ENCODE results near the gene NUP210L.

Gene NUP210L

GRCh38 chr1:153968972-153969371 is 185.9 kb downstream of the NUP210L start:
- no peak overlapping the region for H3K4me3 ChIP-seq (ENCODE audit: low read depth, low read length)
- ChIA-PET POLR2A (interaction anchor here (3.7 kb wide), 1 partner anchor 8 kb away, joined by 44 read pairs; the partner anchor contains the start of gene JTB), CTCF (interaction anchor here (1.1 to 4.8 kb wide), 6 partner anchors 9 to 291 kb away, joined by 3 to 45 read pairs (median 14); partner anchors contain the start of genes DENND4B, JTB, NPR1 and RAB13)
- no peak for TF ChIP-seq CTCF (IDR thresholded peaks at IDR 0.05; ENCODE audit: insufficient read depth, low read length, missing control alignments)
- DNase-seq (ENCODE audit: low read depth, low spot score), result no peak

GRCh38 chr1:153968408-153968807 is 186.5 kb downstream of the NUP210L start:
- no peak for TF ChIP-seq CTCF (IDR thresholded peaks at IDR 0.05; ENCODE audit: insufficient read depth, low read length, missing control alignments)
- DNase-seq (ENCODE audit: low read depth, low spot score), result no peak
- POLR2A ChIA-PET, result interaction anchor here (1.5 to 3.7 kb wide), 4 partner anchors 9 to 341 kb away, joined by 4 to 44 read pairs (median 12); partner anchors contain the start of genes CRTC2, DENND4B, JTB and S100A13
- H3K4me3 ChIP-seq (ENCODE audit: low read depth, low read length), result peak overlapping the region; percentile 73
- CTCF ChIA-PET, result interaction anchor here (1.1 to 4.8 kb wide), 8 partner anchors 9 to 290 kb away, joined by 3 to 45 read pairs (median 8); partner anchors contain the start of genes DENND4B, JTB, NPR1 and RAB13

- DNase-seq (ENCODE audit: low read depth, low spot score), result no peak
- TF ChIP-seq CTCF (IDR thresholded peaks at IDR 0.05; ENCODE audit: insufficient read depth, low read length, missing control alignments), result no peak
- CTCF ChIA-PET, result interaction anchor here (0.9 to 4.8 kb wide), 12 partner anchors 10 to 290 kb away, joined by 3 to 45 read pairs (median 6); partner anchors contain the start of genes DENND4B, JTB, NPR1 and RAB13
- POLR2A ChIA-PET, result interaction anchor here (1.0 to 3.7 kb wide), 8 partner anchors 9 to 341 kb away, joined by 3 to 44 read pairs (median 6); partner anchors contain the start of genes CRTC2, DENND4B, JTB and RAB13
- H3K4me3 ChIP-seq (ENCODE audit: low read depth, low read length), result peak overlapping the region; percentile 73
Measured at GRCh38 chr1:153968000-153968363, 186.9 kb downstream of the NUP210L start.

- TF ChIP-seq CTCF (IDR thresholded peaks at IDR 0.05; ENCODE audit: insufficient read depth, low read length, missing control alignments), result peak; percentile 59
- peak; percentile 90 for DNase-seq (ENCODE audit: low read depth, low spot score)
- peak within 1 kb of the TSS; percentile 73 for H3K4me3 ChIP-seq (ENCODE audit: low read depth, low read length)
- ChIA-PET POLR2A (interaction anchor here (0.9 to 3.7 kb wide), 9 partner anchors 9 to 340 kb away, joined by 3 to 44 read pairs (median 4); partner anchors contain the start of genes CRTC2, DENND4B, JTB and RAB13), CTCF (interaction anchor here (0.9 to 4.8 kb wide), 14 partner anchors 10 to 290 kb away, joined by 3 to 45 read pairs (median 6); partner anchors contain the start of genes DENND4B, JTB, NPR1 and RAB13)
Measured at GRCh38 chr1:153967107-153967999, 187.5 kb downstream of the NUP210L start, which contains the start of gene CREB3L4. Gene CREB3L4 (plus strand): TSS chr1:153967902. CDS start chr1:153968526, 624 bp downstream.

- POLR2A ChIA-PET, result interaction anchor here (0.6 to 3.1 kb wide), 5 partner anchors 12 to 982 kb away, joined by 4 to 22 read pairs (median 4); partner anchors contain the start of genes DENND4B and JTB
Measured at GRCh38 chr1:153963850-153964331, 191.0 kb downstream of the NUP210L start.

More at GRCh38 chr1:153963850-153964331, 191.0 kb downstream of the NUP210L start:
- TF ChIP-seq CTCF (IDR thresholded peaks at IDR 0.05; ENCODE audit: insufficient read depth, low read length, missing control alignments), result no peak
- H3K4me3 ChIP-seq (ENCODE audit: low read depth, low read length), result peak overlapping the region; percentile 85
- CTCF ChIA-PET, result interaction anchor here (0.9 to 2.9 kb wide), 6 partner anchors 14 to 165 kb away, joined by 3 to 26 read pairs (median 5); partner anchors contain the start of genes DENND4B, JTB and RAB13
- DNase-seq (ENCODE audit: low read depth, low spot score), result no peak
